Posterior vena cava (tissue), 2 donors: Measurements from ENCODE around the gene C6. TPM values are rescaled to one million over a fixed set of nuclear protein-coding genes. Genes with fewer than 3 reads are reported as not detected.

Experiments
- DNase-seq: peaks from one replicate; pipeline ENCODE4 v3.0.0-alpha.2; 2020; ENCODE audit warnings: low spot score
- intact Hi-C, 2 donors: fragments of 100-400 bp; cut with DNase I; formaldehyde crosslinking; loops; one replicate each; pipeline versions ENCODE4 v1.14.1 to v1.14.2; 2022 to 2023
- total RNA-seq, 2 donors: library from RNA; stranded (reverse); fragmentation: NEBNext Ultra II Directional; extraction: Animal tissue kit (Norgen Biotek cat#: 25700); gene quantifications; one replicate each; pipeline ENCODE4 v1.2.1, GENCODE V29; 2021
- donor health status: DM: yes; HTN: yes; CAD: no.
- donor health status: DM: yes; HTN: yes; CAD: no.

C6 gene
- total RNA-seq, 2 donors from 2014 or later = 2.6 to 6.9 TPM

GRCh38 chr5:41145306-41145705, 68.0 kb downstream of the C6 start:
- DNase-seq = no peak
- intact Hi-C loops = no loop called here

- no peak for DNase-seq
- intact Hi-C loops = no loop called here
Measured at GRCh38 chr5:41143131-41143901, 70.0 kb downstream of the C6 start.

GRCh38 chr5:41127967-41128690, 85.2 kb downstream of the C6 start:
- intact Hi-C loops = loop anchor here in 1 of 2 donors (5.0 kb wide), 1 partner anchor 76 kb away; no protein-coding TSS in a partner anchor
- DNase-seq = no peak

GRCh38 chr5:41122459-41122858, 90.9 kb downstream of the C6 start:
- DNase-seq = no peak
- intact Hi-C loops = no loop called here

GRCh38 chr5:41120600-41120999, 92.7 kb downstream of the C6 start:
- no peak for DNase-seq
- intact Hi-C loops = no loop called here

- no peak for DNase-seq
- intact Hi-C loops = no loop called here
Measured at GRCh38 chr5:41118177-41118576, 95.2 kb downstream of the C6 start.

- intact Hi-C loops = no loop called here
- no peak for DNase-seq
Measured at GRCh38 chr5:41115281-41115680, 98.1 kb downstream of the C6 start.

- intact Hi-C loops = no loop called here
- DNase-seq = no peak
Measured at GRCh38 chr5:41112486-41113455, 100.6 kb downstream of the C6 start.

GRCh38 chr5:41109186-41109585, 104.1 kb downstream of the C6 start:
- intact Hi-C loops = no loop called here
- no peak for DNase-seq

- intact Hi-C loops = no loop called here
- DNase-seq = no peak
Measured at GRCh38 chr5:41102341-41102740, 111.0 kb downstream of the C6 start.

- intact Hi-C loops = no loop called here
- DNase-seq = no peak
Measured at GRCh38 chr5:41097642-41098041, 115.7 kb downstream of the C6 start.

GRCh38 chr5:41095324-41096101, 117.8 kb downstream of the C6 start:
- intact Hi-C loops = no loop called here

GRCh38 chr5:41094871-41095270, 118.5 kb downstream of the C6 start:
- no peak for DNase-seq
- intact Hi-C loops = no loop called here

More at GRCh38 chr5:41095324-41096101, 117.8 kb downstream of the C6 start:
- no peak for DNase-seq

- DNase-seq = no peak
- intact Hi-C loops = no loop called here
Measured at GRCh38 chr5:41093803-41094202, 119.5 kb downstream of the C6 start.

Other genes with a start within 250 kb of the C6 start
- gene MROH2B, start 142.2 kb downstream of the C6 start, total RNA-seq = not detected